Calu3 (cell line): ENCODE measurements around the gene MRPL24. TPM values are rescaled to one million over a fixed set of nuclear protein-coding genes. Genes with fewer than 3 reads are reported as not detected.

Experiments
- BruUV-seq: library from RNA; stranded (reverse); fragments of 400-500 nt; replicated peaks from 2 replicates; lab custom pipeline; 2021; lab: Mats Ljungman, UMichigan
- CTCF ChIA-PET: fragments of 300-600 bp; sonication (Branson Sonifier 250); formaldehyde crosslinking; loops from one replicate; lab custom pipeline; 2022; ENCODE audit warnings: antibody characterized with exemption; lab: Charles Lee
- DNase-seq: peaks from one replicate; pipeline ENCODE4 v3.0.0; 2022
- H3K27ac Mint-ChIP-seq: one replicate; pipeline ENCODE4 v1.8.0; 2022; ENCODE audit warnings: mixed read lengths; ENCODE audit not compliant: unreplicated experiment
- H3K27me3 Mint-ChIP-seq: one replicate; pipeline ENCODE4 v1.8.0; 2022; ENCODE audit warnings: mixed read lengths; ENCODE audit not compliant: unreplicated experiment
- H3K36me3 Mint-ChIP-seq: one replicate; pipeline ENCODE4 v1.8.0; 2022; ENCODE audit warnings: mild to moderate bottlenecking, moderate library complexity, mixed read lengths; ENCODE audit not compliant: insufficient read depth, unreplicated experiment
- H3K4me1 Mint-ChIP-seq: one replicate; pipeline ENCODE4 v1.8.0; 2022; ENCODE audit warnings: mild to moderate bottlenecking, low read depth, mixed read lengths; ENCODE audit not compliant: unreplicated experiment
- H3K4me3 Mint-ChIP-seq: one replicate; pipeline ENCODE4 v1.8.0; 2022; ENCODE audit warnings: mild to moderate bottlenecking, low read depth, moderate library complexity, mixed read lengths; ENCODE audit not compliant: unreplicated experiment
- H3K9me3 Mint-ChIP-seq: one replicate; pipeline ENCODE4 v1.8.0; 2022; ENCODE audit warnings: low read depth, mixed read lengths; ENCODE audit not compliant: unreplicated experiment
- intact Hi-C: fragments of 100-400 bp; cut with micrococcal nuclease; formaldehyde crosslinking; loops from one replicate; pipeline ENCODE4 v1.10.0; 2022; ENCODE audit not compliant: unreplicated experiment
- total RNA-seq: library from RNA; stranded (reverse); gene quantifications from 2 replicates; pipeline ENCODE4 v1.2.3, GENCODE V29; 2022
- TF ChIP-seq, protein P1 (sequence below): fragments of 200-600 bp; IDR thresholded peaks from one replicate; pipeline ENCODE4 v1.8.0; 2022; ENCODE audit warnings: antibody characterized with exemption; ENCODE audit not compliant: unreplicated experiment

MRPL24 gene
- total RNA-seq, 1 experiment from 2014 or later, result 138 TPM

DNA sequence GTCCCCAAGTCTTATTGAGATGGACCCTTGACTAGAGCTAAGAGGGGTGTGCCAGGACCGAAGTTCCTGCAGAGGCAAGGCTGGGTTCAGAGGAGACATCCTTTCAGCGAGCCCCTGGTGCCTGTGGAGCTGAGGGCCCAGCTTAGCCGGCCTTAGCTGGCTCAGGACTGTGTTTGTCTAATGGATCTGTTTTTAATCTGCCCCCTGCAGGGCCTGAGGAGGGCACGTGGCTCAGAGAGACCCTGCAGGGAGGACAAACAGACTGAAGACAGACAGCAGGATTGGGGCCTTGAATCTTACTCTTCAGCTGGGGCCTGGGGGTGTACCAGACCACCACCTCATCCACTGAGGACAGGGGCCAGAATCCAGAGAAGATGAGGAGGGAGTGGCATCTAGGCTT, 37.1 kb downstream of the MRPL24 start:
- Mint-ChIP-seq H3K36me3 (peaks cover 26% of the 10 kb centered on the region), H3K27ac (no peak overlapping the region), H3K4me3 (no peak overlapping the region), H3K9me3 (no peaks in the 10 kb centered on the region), H3K27me3 (peaks cover 13% of the 10 kb centered on the region), H3K4me1 (peaks cover 27% of the 10 kb centered on the region)
- intact Hi-C loops, result no loop called here
- TF ChIP-seq, protein P1, sequence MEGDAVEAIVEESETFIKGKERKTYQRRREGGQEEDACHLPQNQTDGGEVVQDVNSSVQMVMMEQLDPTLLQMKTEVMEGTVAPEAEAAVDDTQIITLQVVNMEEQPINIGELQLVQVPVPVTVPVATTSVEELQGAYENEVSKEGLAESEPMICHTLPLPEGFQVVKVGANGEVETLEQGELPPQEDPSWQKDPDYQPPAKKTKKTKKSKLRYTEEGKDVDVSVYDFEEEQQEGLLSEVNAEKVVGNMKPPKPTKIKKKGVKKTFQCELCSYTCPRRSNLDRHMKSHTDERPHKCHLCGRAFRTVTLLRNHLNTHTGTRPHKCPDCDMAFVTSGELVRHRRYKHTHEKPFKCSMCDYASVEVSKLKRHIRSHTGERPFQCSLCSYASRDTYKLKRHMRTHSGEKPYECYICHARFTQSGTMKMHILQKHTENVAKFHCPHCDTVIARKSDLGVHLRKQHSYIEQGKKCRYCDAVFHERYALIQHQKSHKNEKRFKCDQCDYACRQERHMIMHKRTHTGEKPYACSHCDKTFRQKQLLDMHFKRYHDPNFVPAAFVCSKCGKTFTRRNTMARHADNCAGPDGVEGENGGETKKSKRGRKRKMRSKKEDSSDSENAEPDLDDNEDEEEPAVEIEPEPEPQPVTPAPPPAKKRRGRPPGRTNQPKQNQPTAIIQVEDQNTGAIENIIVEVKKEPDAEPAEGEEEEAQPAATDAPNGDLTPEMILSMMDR, result no peak
- CTCF ChIA-PET, result interaction anchor here (7.1 kb wide), 1 partner anchor 12 kb away, joined by 130 read pairs; no protein-coding TSS in a partner anchor
- no peak for DNase-seq
- no TSS peak for BruUV-seq

DNA sequence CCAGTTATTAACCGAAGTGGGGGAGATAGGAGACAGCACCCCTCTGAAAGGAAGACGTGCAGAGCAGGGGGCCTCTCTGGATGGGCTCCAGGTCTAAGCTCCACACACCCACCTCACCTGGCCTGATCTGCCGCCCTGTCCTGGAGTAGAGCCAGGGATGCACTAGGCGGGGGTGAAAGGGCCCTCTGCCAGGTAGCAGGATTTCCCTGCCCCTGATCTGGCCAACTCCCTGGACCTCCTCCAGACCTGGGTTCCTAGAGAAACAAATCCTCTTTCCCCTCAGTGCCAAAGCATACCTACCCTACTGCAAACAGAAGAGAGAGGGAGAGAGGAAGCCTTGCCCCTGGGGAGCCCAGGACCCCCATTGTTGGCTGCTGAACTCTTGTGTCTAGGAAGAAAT, 37.6 kb downstream of the MRPL24 start:
- intact Hi-C loops, result no loop called here
- Mint-ChIP-seq H3K4me3 (no peak overlapping the region), H3K27ac (no peak overlapping the region), H3K4me1 (peaks cover 23% of the 10 kb centered on the region), H3K27me3 (peaks cover 13% of the 10 kb centered on the region), H3K36me3 (peaks cover 28% of the 10 kb centered on the region), H3K9me3 (no peaks in the 10 kb centered on the region)
- DNase-seq, result no peak
- no TSS peak for BruUV-seq
- CTCF ChIA-PET, result interaction anchor here (3.3 kb wide), 1 partner anchor 13 kb away, joined by 35 read pairs; no protein-coding TSS in a partner anchor
- TF ChIP-seq, protein P1, result no peak

DNA sequence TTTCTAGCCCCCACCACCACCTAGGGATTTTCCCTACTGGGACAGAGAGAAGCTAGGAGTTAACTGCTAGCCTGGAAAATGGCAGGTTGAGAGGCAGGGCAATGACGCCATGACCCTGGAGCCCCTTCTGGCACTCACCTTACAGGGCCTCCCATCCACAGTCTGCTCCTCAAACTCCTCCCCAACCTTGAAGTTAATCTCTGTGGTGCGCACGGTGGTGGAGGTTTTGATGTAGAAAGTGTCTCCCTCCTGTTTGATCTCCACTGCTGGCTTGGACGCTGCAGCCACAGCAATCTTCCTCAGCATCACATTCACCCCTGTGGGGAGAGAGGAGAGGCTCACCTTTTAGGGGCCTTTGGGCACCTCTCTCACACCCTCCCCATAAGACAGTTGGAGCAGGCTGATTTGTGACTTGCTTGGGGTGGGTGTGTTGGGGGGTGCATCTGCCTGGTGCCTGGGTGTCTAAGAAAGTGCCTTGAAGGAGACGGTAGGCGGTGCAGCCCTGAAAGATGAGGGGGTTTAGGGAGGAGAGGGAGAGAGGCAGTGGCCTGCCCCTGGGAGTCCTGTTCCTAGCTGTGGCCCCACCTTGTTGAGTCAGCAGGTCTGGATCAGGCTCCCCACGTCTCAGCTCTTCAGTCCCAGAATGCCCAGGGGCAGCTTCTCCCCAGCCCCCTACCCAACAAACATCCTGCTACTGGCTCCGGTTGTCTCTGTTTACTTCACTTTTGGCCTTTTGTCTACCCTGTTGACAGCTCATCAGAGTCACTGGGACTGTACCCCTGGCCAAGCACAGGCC, 40.0 kb downstream of the MRPL24 start:
- intact Hi-C loops, result no loop called here
- Mint-ChIP-seq H3K9me3 (no peaks in the 10 kb centered on the region), H3K27ac (no peak overlapping the region), H3K27me3 (peaks cover 5% of the 10 kb centered on the region), H3K4me3 (no peak overlapping the region), H3K4me1 (peaks cover 10% of the 10 kb centered on the region), H3K36me3 (peaks cover 15% of the 10 kb centered on the region)
- no peak for DNase-seq
- TF ChIP-seq, protein P1, result no peak
- no TSS peak for BruUV-seq
- CTCF ChIA-PET, result interaction anchor here (3.3 kb wide), 1 partner anchor 11 kb away, joined by 35 read pairs; no protein-coding TSS in a partner anchor

DNA sequence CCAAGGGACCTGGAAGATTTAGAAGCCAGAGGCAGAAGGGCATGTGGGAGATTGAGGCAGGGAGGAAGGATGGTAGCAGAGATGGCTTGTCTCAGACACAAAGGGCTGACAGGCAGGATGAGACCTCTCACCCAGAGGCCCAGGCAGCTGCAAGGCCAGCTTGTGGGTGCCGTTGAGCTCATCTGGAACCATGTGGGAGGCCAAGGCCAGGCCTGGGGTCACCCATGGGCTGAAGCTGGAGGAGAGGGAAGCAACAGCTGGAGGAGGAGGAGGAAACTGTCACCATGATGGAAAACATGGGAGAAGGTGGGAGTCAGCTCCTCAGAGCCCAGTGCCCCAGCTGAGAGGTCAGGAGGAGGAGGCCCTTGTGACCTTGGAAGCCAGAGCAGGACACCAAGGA, 41.9 kb downstream of the MRPL24 start:
- no peaks in the 10 kb centered on the region for H3K27me3 Mint-ChIP-seq
- peaks cover 11% of the 10 kb centered on the region for H3K4me1 Mint-ChIP-seq
- no peak overlapping the region for H3K27ac Mint-ChIP-seq
- H3K9me3 Mint-ChIP-seq, result no peaks in the 10 kb centered on the region
- H3K36me3 Mint-ChIP-seq, result peaks cover 5% of the 10 kb centered on the region
- no TSS peak for BruUV-seq
- CTCF ChIA-PET, result interaction anchor here (1.5 kb wide), 1 partner anchor 9 kb away, joined by 5 read pairs; no protein-coding TSS in a partner anchor
- intact Hi-C loops, result no loop called here
- H3K4me3 Mint-ChIP-seq, result no peak overlapping the region
- TF ChIP-seq, protein P1, result no peak
- no peak for DNase-seq
